Urinary bladder (tissue), 4 donors: ENCODE results near the gene FOXO3. TPM values are rescaled to one million over a fixed set of nuclear protein-coding genes. Genes with fewer than 3 reads are reported as not detected.

Experiments
- DNase-seq: peaks from one replicate; pipeline ENCODE4 v3.0.0-alpha.2; 2015; ENCODE audit errors: extremely low spot score
- H3K27ac ChIP-seq: one replicate; pipeline ENCODE4 v1.5.1; 2013; ENCODE audit warnings: low read depth, mild to moderate bottlenecking, moderate library complexity
- H3K36me3 ChIP-seq: one replicate; pipeline ENCODE4 v1.6.1; 2013; ENCODE audit warnings: mild to moderate bottlenecking, moderate library complexity; ENCODE audit not compliant: insufficient read depth
- H3K4me1 ChIP-seq: one replicate; pipeline ENCODE4 v1.6.1; 2013; ENCODE audit warnings: mild to moderate bottlenecking, moderate library complexity; ENCODE audit not compliant: insufficient read depth
- H3K4me3 ChIP-seq: one replicate; pipeline ENCODE4 v1.5.1; 2013; ENCODE audit warnings: low read depth, low read length
- WGBS: extraction: QIAGEN DNeasy Blood & Tissue Kit; methylation state at CpG from one replicate; pipeline ENCODE4 v1.1.7; 2013; 5-methylcytosine and 5-hydroxymethylcytosine counted together
- polyA plus RNA-seq: library from polyadenylated mRNA; stranded (reverse); fragments of 200-250 nt; gene quantifications from one replicate; pipeline ENCODE4 v1.2.3, GENCODE V29; 2013
- total RNA-seq: library from RNA; depleted of rRNA; stranded (reverse); fragments of >200 nt; gene quantifications from one replicate; pipeline ENCODE4 v1.2.3, GENCODE V29; 2014
- donor health status: healthy with polysubstance abuse.
- donor health status: healthy.

FOXO3 gene
- total and polyA plus RNA-seq, 2 donors, result 43.7 to 48.2 TPM

DNA sequence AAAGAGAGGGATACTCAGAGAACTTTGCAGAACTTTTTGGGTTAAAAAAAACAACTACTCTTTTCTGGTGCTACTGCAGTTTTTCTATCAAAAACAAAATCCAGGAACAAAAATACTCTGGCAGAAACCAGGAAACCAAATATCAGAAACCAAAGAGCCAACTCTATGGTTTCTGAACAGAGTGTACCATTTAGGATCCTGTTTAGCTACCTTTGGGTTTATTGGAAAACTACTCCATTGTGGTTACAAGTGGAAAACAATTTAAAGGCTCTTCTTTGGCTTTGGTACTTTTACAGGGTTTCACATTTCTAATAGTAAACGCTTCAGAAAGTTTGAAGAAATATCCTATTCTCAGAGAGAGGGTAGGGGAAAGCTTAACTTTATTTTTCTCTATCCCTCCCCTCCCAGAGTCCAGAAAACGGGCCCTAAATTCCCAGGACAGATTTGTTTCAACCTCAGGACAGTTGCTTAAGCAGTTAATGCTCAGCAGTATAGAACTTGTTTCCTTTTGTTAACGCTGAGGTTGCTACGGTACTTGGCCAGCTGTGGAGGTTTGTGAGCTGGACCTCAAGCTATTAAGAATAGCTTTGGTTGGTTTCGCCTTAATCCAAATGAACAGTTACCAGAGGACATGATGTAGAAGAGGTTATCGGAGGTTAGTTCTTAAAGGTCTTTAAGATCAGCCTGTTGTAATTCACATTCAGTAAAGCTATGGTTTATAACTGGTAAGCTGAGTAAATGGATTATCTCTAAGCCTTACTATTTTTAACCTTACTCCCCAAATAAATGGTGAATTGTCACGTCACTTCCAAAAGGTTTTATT is 47.9 kb downstream of the FOXO3 start:
- H3K36me3 ChIP-seq, result no peaks in the 10 kb centered on the region
- H3K4me1 ChIP-seq, result peaks cover 3% of the 10 kb centered on the region
- WGBS, result 38% methylated on average over 7 of the region's 7 CpGs
- peak overlapping the region; percentile 41 for H3K27ac ChIP-seq
- H3K4me3 ChIP-seq, result no peak overlapping the region
- DNase-seq, result no peak

- H3K27ac ChIP-seq, result peak overlapping the region; percentile 41
- peaks cover 3% of the 10 kb centered on the region for H3K4me1 ChIP-seq
- H3K4me3 ChIP-seq, result no peak overlapping the region
- H3K36me3 ChIP-seq, result no peaks in the 10 kb centered on the region
- DNase-seq, result no peak
- 77% methylated on average over 5 of the region's 5 CpGs for WGBS
These were observed 48.6 kb downstream of the FOXO3 start for GRCh38 chr6:108609276-108609769.

DNA sequence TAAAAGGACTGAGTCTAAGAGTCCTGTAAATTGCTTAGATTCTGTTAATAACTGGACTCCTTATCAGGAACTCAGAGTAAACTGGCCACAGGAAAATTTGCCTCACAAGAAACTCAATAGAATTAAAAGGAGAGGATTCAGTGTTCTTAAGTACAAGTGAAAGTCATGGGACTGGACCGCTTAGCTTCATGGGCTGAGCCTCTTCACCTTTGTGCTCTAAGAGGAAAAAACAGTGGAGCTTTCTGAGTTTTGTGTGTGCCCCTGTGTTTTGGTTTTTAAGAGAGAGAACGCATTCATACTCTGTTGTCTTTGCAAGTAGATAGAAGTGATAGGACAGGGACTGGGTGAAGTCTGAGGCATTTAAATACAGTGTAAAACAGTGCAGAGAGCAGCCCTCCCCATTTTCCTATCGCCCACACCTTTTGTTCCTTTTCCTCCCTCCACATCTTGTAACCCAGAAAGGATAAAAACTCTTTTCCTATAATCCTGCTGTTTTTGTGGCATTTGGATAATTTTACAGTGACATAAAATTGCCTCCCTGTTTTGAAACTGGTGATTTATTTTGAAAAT is 49.6 kb downstream of the FOXO3 start:
- Histone ChIP-seq H3K36me3 (no peaks in the 10 kb centered on the region), H3K27ac (no peak overlapping the region), H3K4me3 (no peak overlapping the region), H3K4me1 (peaks cover 3% of the 10 kb centered on the region)
- WGBS, result 77% methylated on average over 3 of the region's 3 CpGs
- no peak for DNase-seq

- no peak overlapping the region for H3K27ac ChIP-seq
- no peak for DNase-seq
- 58% methylated on average over 4 of the region's 4 CpGs for WGBS
- H3K4me1 ChIP-seq, result peaks cover 3% of the 10 kb centered on the region
- H3K36me3 ChIP-seq, result no peaks in the 10 kb centered on the region
- H3K4me3 ChIP-seq, result no peak overlapping the region
These were observed 50.4 kb downstream of the FOXO3 start for GRCh38 chr6:108610957-108611586.

DNA sequence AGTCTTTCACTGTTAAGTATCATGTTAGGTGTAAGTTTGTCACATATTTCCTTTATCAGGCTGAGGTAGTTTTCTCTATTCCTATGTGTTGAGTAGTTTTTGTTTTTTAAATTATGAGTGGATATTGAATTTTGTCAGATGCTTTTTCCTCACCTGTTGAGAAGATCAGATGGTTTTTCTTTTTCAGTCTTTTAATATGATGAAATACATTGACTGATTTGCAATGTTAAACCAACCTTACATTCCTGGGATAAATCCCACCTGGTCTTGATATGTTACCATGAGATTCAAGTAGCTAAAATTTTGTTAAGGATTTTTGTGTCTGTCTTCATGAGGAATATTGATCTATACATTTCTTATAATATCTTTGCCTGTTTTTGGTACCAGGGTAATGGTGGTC is 52.1 kb downstream of the FOXO3 start:
- Histone ChIP-seq H3K36me3 (no peaks in the 10 kb centered on the region), H3K4me1 (peaks cover 4% of the 10 kb centered on the region), H3K27ac (no peak overlapping the region), H3K4me3 (no peak overlapping the region)
- no peak for DNase-seq

- H3K4me3 ChIP-seq, result no peak overlapping the region
- DNase-seq, result no peak
- peaks cover 3% of the 10 kb centered on the region for H3K4me1 ChIP-seq
- no peak overlapping the region for H3K27ac ChIP-seq
- WGBS, result 90% methylated on average over 3 of the region's 3 CpGs
- H3K36me3 ChIP-seq, result no peaks in the 10 kb centered on the region
These were observed 55.8 kb downstream of the FOXO3 start for GRCh38 chr6:108616544-108616943.

- Histone ChIP-seq H3K27ac (no peak overlapping the region), H3K36me3 (no peaks in the 10 kb centered on the region), H3K4me3 (no peak overlapping the region), H3K4me1 (peaks cover 5% of the 10 kb centered on the region)
- no peak for DNase-seq
These were observed 56.3 kb downstream of the FOXO3 start for GRCh38 chr6:108616973-108617372.

- H3K4me3 ChIP-seq, result no peak overlapping the region
- H3K27ac ChIP-seq, result no peak overlapping the region
- 87% methylated on average over 3 of the region's 3 CpGs for WGBS
- no peak for DNase-seq
- no peaks in the 10 kb centered on the region for H3K36me3 ChIP-seq
- peaks cover 5% of the 10 kb centered on the region for H3K4me1 ChIP-seq
These were observed 58.0 kb downstream of the FOXO3 start for GRCh38 chr6:108618623-108619152.

- Histone ChIP-seq H3K27ac (no peak overlapping the region), H3K4me3 (no peak overlapping the region), H3K36me3 (no peaks in the 10 kb centered on the region), H3K4me1 (peaks cover 5% of the 10 kb centered on the region)
- 80% methylated on average over 2 of the region's 2 CpGs for WGBS
- DNase-seq, result no peak
These were observed 58.9 kb downstream of the FOXO3 start for GRCh38 chr6:108619431-108620197.

- 88% methylated on average over 6 of the region's 6 CpGs for WGBS
These were observed 60.4 kb downstream of the FOXO3 start for GRCh38 chr6:108621117-108621516.

GRCh38 chr6:108622641-108623298 is 62.1 kb downstream of the FOXO3 start:
- no peak for DNase-seq
- H3K4me1 ChIP-seq, result peaks cover 4% of the 10 kb centered on the region
- no peak overlapping the region for H3K4me3 ChIP-seq
- 57% methylated on average over 11 of the region's 11 CpGs for WGBS
- H3K27ac ChIP-seq, result no peak overlapping the region
- no peaks in the 10 kb centered on the region for H3K36me3 ChIP-seq

More at GRCh38 chr6:108621117-108621516, 60.4 kb downstream of the FOXO3 start:
- no peaks in the 10 kb centered on the region for H3K36me3 ChIP-seq
- H3K4me1 ChIP-seq, result peaks cover 5% of the 10 kb centered on the region
- H3K4me3 ChIP-seq, result no peak overlapping the region
- no peak overlapping the region for H3K27ac ChIP-seq
- DNase-seq, result no peak

DNA sequence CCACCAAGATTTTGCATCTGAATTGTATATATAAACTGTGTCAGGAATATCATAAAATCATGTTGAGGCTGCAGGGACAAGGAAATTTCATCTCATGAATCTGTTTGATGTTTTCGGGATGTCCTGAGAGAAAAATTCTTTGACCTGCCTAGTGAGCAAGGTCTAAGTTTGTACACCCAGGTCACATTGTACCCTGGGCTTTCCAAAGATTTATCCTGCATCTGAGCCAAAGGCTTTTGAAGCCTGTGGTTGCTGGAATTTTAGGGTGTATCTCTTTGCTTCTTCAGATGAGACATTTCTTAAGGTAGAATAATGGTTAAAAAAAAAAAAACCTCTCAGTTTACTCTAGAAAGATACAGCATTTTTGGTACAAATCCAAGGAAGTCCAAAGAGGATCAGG is 63.3 kb downstream of the FOXO3 start:
- no peak overlapping the region for H3K4me3 ChIP-seq
- WGBS, result 88% methylated on average over 1 of the region's 1 CpG
- no peak for DNase-seq
- peaks cover 4% of the 10 kb centered on the region for H3K4me1 ChIP-seq
- H3K27ac ChIP-seq, result no peak overlapping the region
- no peaks in the 10 kb centered on the region for H3K36me3 ChIP-seq

GRCh38 chr6:108625581-108625980 is 64.9 kb downstream of the FOXO3 start:
- DNase-seq, result no peak
- no peak overlapping the region for H3K4me3 ChIP-seq
- peaks cover 8% of the 10 kb centered on the region for H3K4me1 ChIP-seq
- no peak overlapping the region for H3K27ac ChIP-seq
- no peaks in the 10 kb centered on the region for H3K36me3 ChIP-seq
